HL-60/S4 treated with retinoic acid at 250 ng/mL for 4 days and 3 days (cell line): ENCODE results near the gene BSDC1.
"Not testable (repeated sequence)": the region's sequence is repeated elsewhere in the genome, so short reads cannot be mapped to it uniquely, and the experiment has no call there.

Experiments
- in situ Hi-C: fragments of 300-500 bp; cut with MboI; formaldehyde crosslinking; loops from 2 replicates; pipeline ENCODE4 v1.7.0; 2022; ENCODE audit warnings: low sequenced_read_pairs

Gene BSDC1

GRCh38 chr1:32394141-32394889 lies at the start of gene BSDC1:
BSDC1 (minus strand) TSS chr1:32394441; CDS start chr1:32394414, 27 bp downstream.
- in situ Hi-C loops, result no loop called here

DNA sequence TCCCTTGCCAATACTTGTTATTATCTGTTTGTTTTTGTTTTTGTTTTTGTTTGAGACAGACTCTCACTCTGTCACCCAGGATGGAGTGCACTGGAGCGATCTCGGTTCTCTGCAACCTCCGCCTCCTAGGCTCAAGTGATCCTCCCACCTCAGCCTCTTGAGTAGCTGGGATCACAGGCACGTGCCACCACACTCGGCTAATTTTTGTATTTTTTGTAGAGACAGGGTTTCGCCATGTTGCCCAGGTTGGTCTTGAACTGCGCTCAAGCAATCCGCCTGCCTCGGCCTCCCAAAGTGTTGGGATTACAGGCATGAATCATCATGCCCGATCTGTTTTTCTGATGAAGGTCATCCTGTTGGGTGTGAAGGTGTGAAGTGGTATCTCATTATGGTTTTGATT lies 47.2 kb upstream of the BSDC1 start:
- in situ Hi-C loops, result not testable (repeated sequence)

- in situ Hi-C loops, result not testable (repeated sequence)
Observed at GRCh38 chr1:32438777-32439176, 44.5 kb upstream of the BSDC1 start.

GRCh38 chr1:32438136-32438535 lies 43.9 kb upstream of the BSDC1 start:
- in situ Hi-C loops, result no loop called here

GRCh38 chr1:32431736-32432400 lies 37.6 kb upstream of the BSDC1 start:
- in situ Hi-C loops, result no loop called here

GRCh38 chr1:32427264-32427963 lies 33.2 kb upstream of the BSDC1 start:
- in situ Hi-C loops, result no loop called here

DNA sequence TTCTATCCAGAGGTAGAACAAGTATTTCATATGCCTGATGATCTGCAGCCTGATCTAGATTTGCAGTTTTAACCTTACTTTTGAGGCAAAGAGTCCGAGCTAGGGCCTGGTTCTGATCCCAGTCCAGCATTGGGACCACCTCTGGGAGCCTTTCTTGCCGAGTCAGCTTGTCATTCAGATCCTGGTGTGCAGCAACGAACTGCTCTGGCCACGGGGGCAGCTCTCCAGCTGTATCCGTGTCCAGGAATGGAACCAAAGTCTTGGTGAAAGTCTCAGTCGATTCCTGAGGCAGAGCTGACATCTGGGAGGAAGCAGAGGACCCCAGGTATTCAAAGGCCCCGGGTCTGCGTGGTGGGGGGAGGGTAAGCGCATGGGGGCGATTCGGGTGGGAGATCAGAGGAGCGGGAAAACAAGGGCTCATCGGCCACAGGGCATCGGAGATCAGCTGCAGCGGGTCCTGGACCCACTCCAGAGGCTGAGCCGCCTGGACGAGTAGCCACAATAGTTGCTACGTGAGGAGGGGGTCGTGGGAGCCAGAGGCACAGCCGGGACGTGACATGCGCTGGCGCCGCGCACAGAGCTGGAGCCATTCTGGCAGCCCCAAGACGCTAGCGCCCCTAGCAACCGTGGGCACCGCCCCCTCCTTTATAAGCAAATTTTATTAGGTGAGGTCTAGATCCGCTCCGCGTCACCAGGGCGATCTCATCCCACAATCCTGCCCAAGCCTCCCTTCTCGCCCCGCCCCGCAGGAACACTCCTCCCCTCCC lies 32.4 kb upstream of the BSDC1 start:
- in situ Hi-C loops, result no loop called here

DNA sequence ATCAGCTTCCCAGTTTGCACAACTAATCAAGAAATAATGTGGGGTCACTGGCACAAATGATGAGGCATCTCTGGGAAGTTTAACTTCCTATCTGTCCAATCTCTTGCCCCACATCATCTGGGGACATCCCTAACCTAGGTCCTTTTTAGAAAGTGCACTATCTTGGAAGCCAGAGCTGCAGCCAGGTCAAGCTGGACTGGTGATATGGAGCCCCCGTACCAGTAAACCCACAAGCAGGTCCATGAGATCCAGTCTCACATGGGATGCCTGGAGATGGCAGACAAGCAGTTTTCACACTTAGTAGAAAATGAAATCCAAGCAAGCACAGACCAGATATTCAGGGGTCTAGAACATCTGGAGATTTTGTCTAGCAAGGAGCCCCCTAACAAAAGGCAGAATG lies 27.5 kb upstream of the BSDC1 start:
- in situ Hi-C loops, result no loop called here

- in situ Hi-C loops, result no loop called here
Observed at GRCh38 chr1:32414186-32414886, 20.1 kb upstream of the BSDC1 start.

DNA sequence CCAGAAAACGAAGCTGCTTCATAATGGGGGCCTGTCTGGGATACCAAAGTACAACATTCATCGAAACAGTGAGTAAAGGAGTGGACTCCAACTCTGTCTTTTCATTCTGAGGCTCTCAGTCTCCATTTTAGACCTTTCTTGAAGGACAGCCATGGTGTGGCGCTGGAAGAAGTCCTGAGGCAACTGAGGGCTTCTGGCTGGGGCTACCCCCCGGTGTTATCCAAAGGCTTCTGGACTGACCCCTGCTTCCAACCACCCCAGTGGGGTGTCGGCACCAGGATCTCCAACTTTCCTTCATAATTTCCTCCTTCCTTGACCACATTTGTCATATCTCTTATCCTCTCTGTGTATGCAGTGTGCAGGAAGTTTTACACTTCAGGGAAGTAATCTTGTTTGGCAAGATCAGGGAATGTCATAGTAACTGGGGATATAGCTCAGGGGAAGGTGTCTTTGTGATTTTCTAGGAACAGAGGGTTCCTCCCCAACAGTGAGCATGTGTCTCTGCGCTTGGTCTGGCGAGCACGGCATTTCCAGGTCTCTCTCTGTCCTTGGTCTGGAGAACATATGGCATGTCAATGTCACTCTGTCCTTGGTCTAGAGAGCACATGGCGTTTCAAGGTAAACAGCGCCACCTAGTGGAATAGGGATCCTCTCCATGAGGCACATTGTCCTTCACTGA lies 19.4 kb upstream of the BSDC1 start:
- in situ Hi-C loops, result no loop called here

- in situ Hi-C loops, result no loop called here
Observed at GRCh38 chr1:32411261-32411660, 17.0 kb upstream of the BSDC1 start.

- in situ Hi-C loops, result no loop called here
Observed at GRCh38 chr1:32406629-32407111, 12.4 kb upstream of the BSDC1 start.

GRCh38 chr1:32405672-32406467 lies 11.6 kb upstream of the BSDC1 start:
- in situ Hi-C loops, result no loop called here

- in situ Hi-C loops, result no loop called here
Observed at GRCh38 chr1:32404946-32405345, 10.7 kb upstream of the BSDC1 start.

DNA sequence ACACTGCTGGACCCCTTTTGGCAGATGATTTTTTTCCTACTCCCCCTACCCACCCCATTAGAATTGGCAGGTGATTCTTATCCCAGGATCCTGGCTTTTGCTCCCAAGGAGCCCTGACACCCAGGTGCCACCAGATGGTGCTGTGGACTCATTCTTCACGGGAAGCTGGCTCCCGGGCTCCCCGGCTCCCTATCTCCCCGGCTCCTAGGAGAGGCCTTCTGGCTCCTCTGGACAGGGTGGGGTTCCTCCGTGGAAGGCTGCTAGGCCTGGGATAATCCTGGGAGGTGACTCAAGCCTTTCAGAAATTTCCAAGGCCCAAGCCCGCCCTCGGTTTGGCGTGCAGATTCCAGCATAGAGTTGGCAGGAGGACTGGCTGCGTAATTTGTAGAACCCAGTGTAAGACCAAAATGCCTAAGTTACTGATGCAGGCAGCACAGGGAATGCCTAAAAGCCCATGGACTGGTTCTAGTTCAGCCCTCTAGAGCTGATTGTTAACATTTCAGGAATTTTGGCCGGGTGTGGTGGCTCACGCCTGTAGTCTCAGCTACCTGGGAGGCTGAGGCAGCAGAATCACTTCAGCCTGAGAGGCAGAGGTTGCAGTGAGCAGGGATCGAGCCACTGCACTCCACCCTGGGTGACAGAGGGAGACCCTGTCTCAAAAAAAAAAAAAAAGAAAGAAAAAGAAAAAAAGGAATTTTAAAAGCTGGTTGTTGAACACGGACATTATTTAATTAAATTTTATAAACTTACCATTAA lies 6.8 kb upstream of the BSDC1 start:
- in situ Hi-C loops, result no loop called here

- in situ Hi-C loops, result no loop called here
Observed at GRCh38 chr1:32399843-32400242, 5.6 kb upstream of the BSDC1 start.

GRCh38 chr1:32398401-32398800 lies 4.2 kb upstream of the BSDC1 start:
- in situ Hi-C loops, result no loop called here

- in situ Hi-C loops, result not testable (repeated sequence)
Observed at GRCh38 chr1:32396524-32396923, 2.3 kb upstream of the BSDC1 start.
